B cell (primary cell): ENCODE data around the gene DCAF6. TPM values are rescaled to one million over a fixed set of nuclear protein-coding genes. Genes with fewer than 3 reads are reported as not detected.

Source experiments
- ATAC-seq: fragments of 200-7000 bp; cut with Tn5 transposase; one replicate; pipeline ENCODE4 v1.10.0; 2021; ENCODE audit warnings: low read depth, mild to moderate bottlenecking, moderate number of reproducible peaks, moderate library complexity
- CTCF ChIA-PET: fragments of 350-600 bp; sonication (Branson Sonifier 250); formaldehyde crosslinking; loops from one replicate; lab custom pipeline; 2021; ENCODE audit warnings: antibody characterized with exemption, inconsistent platforms; lab: Charles Lee
- POLR2A ChIA-PET: fragments of 350-600 bp; sonication (Branson Sonifier 250); formaldehyde crosslinking; loops from one replicate; lab custom pipeline; 2021; ENCODE audit warnings: antibody characterized with exemption; lab: Charles Lee
- DNase-seq: peaks from one replicate; pipeline ENCODE4 v3.0.0; 2013
- H2AFZ ChIP-seq: 2 replicates; pipeline ENCODE4 v1.6.1; 2012; ENCODE audit warnings: mild to moderate bottlenecking, low read depth, low read length; ENCODE audit not compliant: insufficient read depth, poor library complexity, severe bottlenecking
- H3K27ac ChIP-seq, 2 donors: 1 replicate in 1 of 2; 2 replicates in 1 of 2; pipeline ENCODE4 v1.5.1; 2012 to 2013; ENCODE audit warnings: low read length in 2 of 2, mild to moderate bottlenecking in 2 of 2, moderate library complexity in 1 of 2
- H3K27me3 ChIP-seq, 4 experiments: fragments of 200-600 bp in 1 of 4; sonication (generic) in 1 of 4; replicated peaks in 1 of 4; 1 replicate in 2 of 4; 2 replicates in 2 of 4; pipeline versions ENCODE4 v1.6.1 to v1.7.0; 2013 to 2016; ENCODE audit warnings: low read length in 3 of 4, mild to moderate bottlenecking in 2 of 4, mixed read lengths in 1 of 4, moderate library complexity in 1 of 4; ENCODE audit not compliant: insufficient read depth in 4 of 4, control insufficient read depth in 3 of 4; ENCODE audit errors: control extremely low read depth in 1 of 4
- H3K36me3 ChIP-seq, 2 experiments: replicated peaks in 1 of 2; 1 replicate in 1 of 2; 2 replicates in 1 of 2; pipeline versions ENCODE4 v1.6.1 to v1.7.1; 2013; ENCODE audit warnings: low read length in 1 of 2; ENCODE audit not compliant: insufficient read depth in 2 of 2, control insufficient read depth in 1 of 2; ENCODE audit errors: control extremely low read depth in 1 of 2, extremely low read depth in 1 of 2
- H3K4me1 ChIP-seq, 2 donors: fragments of 200-600 bp in 1 of 2; sonication (generic) in 1 of 2; 1 replicate in 1 of 2; 2 replicates in 1 of 2; pipeline versions ENCODE4 v1.5.1 to v1.6.1; 2013 to 2017; ENCODE audit warnings: low read length in 2 of 2; ENCODE audit not compliant: control insufficient read depth in 2 of 2, insufficient read depth in 2 of 2
- H3K4me2 ChIP-seq: replicated peaks from 2 replicates; pipeline ENCODE3; 2012; ENCODE audit warnings: mild to moderate bottlenecking, low read depth, low read length; ENCODE audit not compliant: poor library complexity, severe bottlenecking
- H3K4me3 ChIP-seq, 5 experiments: fragments of 200-600 bp in 1 of 5; sonication (generic) in 1 of 5; 1 replicate in 3 of 5; 2 replicates in 2 of 5; pipeline versions ENCODE4 v1.5.1 to v1.7.0; 2011 to 2016; ENCODE audit warnings: low read length in 4 of 5, mild to moderate bottlenecking in 4 of 5, low read depth in 2 of 5, control low read depth in 1 of 5, moderate library complexity in 1 of 5; ENCODE audit not compliant: insufficient read depth in 1 of 5; ENCODE audit errors: control extremely low read depth in 1 of 5, extremely low read depth in 1 of 5
- H3K79me2 ChIP-seq: fragments of 200-600 bp; sonication (generic); one replicate; pipeline ENCODE4 v1.6.0; 2016; ENCODE audit warnings: low read length; ENCODE audit not compliant: control insufficient read depth, insufficient read depth
- H3K9ac ChIP-seq: fragments of 200-600 bp; sonication (generic); 2 replicates; pipeline ENCODE4 v1.6.1; 2017; ENCODE audit warnings: mild to moderate bottlenecking, low read length, moderate library complexity
- H3K9me3 ChIP-seq, 3 donors: one replicate each; pipeline versions ENCODE4 v1.6.1 to v1.7.1; 2013; ENCODE audit warnings: low read length in 2 of 3; ENCODE audit not compliant: control insufficient read depth in 2 of 3, insufficient read depth in 1 of 3; ENCODE audit errors: control extremely low read depth in 1 of 3
- H4K20me1 ChIP-seq: 2 replicates; pipeline ENCODE4 v1.6.0; 2012; ENCODE audit warnings: mild to moderate bottlenecking, low read length; ENCODE audit not compliant: insufficient read depth, control insufficient read depth, poor library complexity, severe bottlenecking
- H3K27ac Mint-ChIP-seq: one replicate; pipeline ENCODE4 v1.8.0; 2021; ENCODE audit warnings: mixed read lengths
- H3K27me3 Mint-ChIP-seq: one replicate; pipeline ENCODE4 v1.8.0; 2021; ENCODE audit warnings: mixed read lengths
- H3K4me1 Mint-ChIP-seq: one replicate; pipeline ENCODE4 v1.8.0; 2021; ENCODE audit warnings: mixed read lengths
- H3K4me3 Mint-ChIP-seq: one replicate; pipeline ENCODE4 v1.8.0; 2021; ENCODE audit warnings: mixed read lengths
- H3K9me3 Mint-ChIP-seq: one replicate; pipeline ENCODE4 v1.8.0; 2022; ENCODE audit warnings: mixed read lengths; ENCODE audit not compliant: insufficient read depth
- CTCF ChIP-seq: fragments of 200-600 bp; IDR thresholded peaks from one replicate; pipeline ENCODE4 v1.8.0; 2022; ENCODE audit warnings: antibody characterized with exemption, mild to moderate bottlenecking
- EZH2 ChIP-seq: IDR thresholded peaks from 2 replicates; pipeline ENCODE4 v1.6.1; 2012; ENCODE audit warnings: borderline replicate concordance, low read depth, mild to moderate bottlenecking, moderate library complexity, low read length; ENCODE audit not compliant: insufficient read depth, poor library complexity, severe bottlenecking
- WGBS: methylation state at CpG from one replicate; pipeline ENCODE4 v1.1.5; 2013; ENCODE audit warnings: missing lambda C conversion rate; ENCODE audit not compliant: insufficient coverage; 5-methylcytosine and 5-hydroxymethylcytosine counted together
- intact Hi-C: fragments of 100-400 bp; cut with micrococcal nuclease; formaldehyde crosslinking; loops from one replicate; pipeline ENCODE4 v1.10.0; 2022
- polyA plus RNA-seq: library from polyadenylated mRNA; depleted of rRNA; stranded (reverse); fragments of >200 nt; gene quantifications from 2 replicates; pipeline ENCODE4 v1.2.3, GENCODE V29; 2012
- total RNA-seq, 2 donors: library from RNA; stranded (reverse); fragments of 120-200 nt in 1 of 2; gene quantifications; 1 replicate in 1 of 2; 2 replicates in 1 of 2; pipeline versions ENCODE4 v1.2.3 to v1.2.4, GENCODE V29; 2013 to 2022

The DCAF6 gene
- total and polyA plus RNA-seq, 2 donors (not counting 1 experiment from before 2014, with no cell fraction given), result 17.5 to 40.4 TPM

- WGBS, result 0% methylated on average over 50 of the region's 51 CpGs
- intact Hi-C loops, result loop anchor here (1.0 to 10.0 kb wide), 13 partner anchors 68 to 1430 kb away; partner anchors contain the start of genes BLZF1, CREG1, NME7 and POGK
- H3K27ac Mint-ChIP-seq, result peak within 1 kb of the TSS; percentile 100
- DNase-seq (peak; percentile 82), ATAC-seq (peak; percentile 16)
- ChIA-PET POLR2A (interaction anchor here (0.9 kb wide), 1 partner anchor 114 kb away, joined by 3 read pairs; no protein-coding TSS in a partner anchor), CTCF (interaction anchor here (0.6 kb wide), 1 partner anchor 1431 kb away, joined by 3 read pairs; no protein-coding TSS in a partner anchor)
- H3K4me2 ChIP-seq, result peak within 1 kb of the TSS; percentile 84
- H2AFZ ChIP-seq, result peak within 1 kb of the TSS; percentile 95
- H4K20me1 ChIP-seq, result no peaks in the 10 kb centered on the region
- no peaks in the 10 kb centered on the region for H3K36me3 ChIP-seq
- H3K27me3 Mint-ChIP-seq, result no peaks in the 10 kb centered on the region
- H3K9ac ChIP-seq, result peak within 1 kb of the TSS; percentile 90
- H3K9me3 ChIP-seq, result no peaks in the 10 kb centered on the region
- peaks cover 10 to 27% of the 10 kb centered on the region in 2 donors for H3K4me1 ChIP-seq
- peaks cover 82% of the 10 kb centered on the region for H3K79me2 ChIP-seq
- peak within 1 kb of the TSS; percentile 95 for H3K4me3 Mint-ChIP-seq
- peak within 1 kb of the TSS; percentile 79 to 96 (median 94) for H3K4me3 ChIP-seq
- TF ChIP-seq EZH2 (no peak), CTCF (no peak)
- H3K4me1 Mint-ChIP-seq, result peaks cover 35% of the 10 kb centered on the region
- H3K27ac ChIP-seq, result peak within 1 kb of the TSS; percentile 87 to 95
- H3K9me3 Mint-ChIP-seq, result no peaks in the 10 kb centered on the region
- no peaks in the 10 kb centered on the region for H3K27me3 ChIP-seq
These were observed 636 bp downstream of the DCAF6 start, which contains the start of gene MPC2 for GRCh38 chr1:167936930-167937708. Gene MPC2 (minus strand): TSS chr1:167937072. CDS start chr1:167935841, 1,231 bp downstream.

- ChIA-PET CTCF (interaction anchor here (0.6 kb wide), 1 partner anchor 1431 kb away, joined by 3 read pairs; no protein-coding TSS in a partner anchor), POLR2A (no interaction called here)
- Histone ChIP-seq H3K9ac (peak overlapping the region; percentile 90), H3K79me2 (peaks cover 81% of the 10 kb centered on the region), H3K36me3 (no peaks in the 10 kb centered on the region), H3K9me3 (no peaks in the 10 kb centered on the region), H3K27me3 (no peaks in the 10 kb centered on the region), H4K20me1 (no peaks in the 10 kb centered on the region), H3K4me3 (peak overlapping the region; percentile 77 to 96 (median 88)), H3K27ac (peak overlapping the region; percentile 87 to 90), H2AFZ (peak overlapping the region; percentile 95), H3K4me2 (peak overlapping the region; percentile 84), H3K4me1 (peaks cover 10 to 27% of the 10 kb centered on the region in 2 donors)
- no peak for ATAC-seq
- no CpG with 5 or more reads among the region's 5 CpGs for WGBS
- no peak for DNase-seq
- Mint-ChIP-seq H3K9me3 (no peaks in the 10 kb centered on the region), H3K27ac (peak overlapping the region; percentile 100), H3K4me3 (peak overlapping the region; percentile 95), H3K4me1 (peaks cover 35% of the 10 kb centered on the region), H3K27me3 (no peaks in the 10 kb centered on the region)
- TF ChIP-seq CTCF (no peak), EZH2 (no peak)
- intact Hi-C loops, result loop anchor here (2.0 to 10.0 kb wide), 10 partner anchors 67 to 1430 kb away; partner anchors contain the start of genes BLZF1, CREG1, NME7 and POGK
These were observed 1.2 kb downstream of the DCAF6 start for GRCh38 chr1:167937709-167938010.
